Effector memory CD4-positive, alpha-beta T cell (primary cell): ENCODE results near the gene RALGPS1.

ENCODE experiments used
- DNase-seq, 3 donors: peaks; one replicate each; pipeline ENCODE4 v3.0.0-alpha.2; 2020
- H3K27ac ChIP-seq: 2 replicates; pipeline ENCODE4 v1.7.0; 2013; ENCODE audit warnings: mild to moderate bottlenecking, low read length, moderate library complexity; ENCODE audit not compliant: insufficient read depth, poor library complexity, severe bottlenecking
- H3K27me3 ChIP-seq: replicated peaks from 2 replicates; pipeline ENCODE4 v1.7.0; 2013; ENCODE audit warnings: mild to moderate bottlenecking, low read length; ENCODE audit not compliant: insufficient read depth, control insufficient read depth, poor library complexity, severe bottlenecking
- H3K36me3 ChIP-seq: 2 replicates; pipeline ENCODE4 v1.7.0; 2013; ENCODE audit warnings: mild to moderate bottlenecking, low read length, moderate library complexity; ENCODE audit not compliant: control insufficient read depth, insufficient read depth
- H3K4me1 ChIP-seq: 2 replicates; pipeline ENCODE4 v1.7.0; 2013; ENCODE audit warnings: low read length, mild to moderate bottlenecking; ENCODE audit not compliant: control insufficient read depth, insufficient read depth, poor library complexity, severe bottlenecking
- H3K4me3 ChIP-seq: 2 replicates; pipeline ENCODE4 v1.7.0; 2013; ENCODE audit warnings: low read length, low read depth, mild to moderate bottlenecking; ENCODE audit not compliant: insufficient read depth, poor library complexity, severe bottlenecking
- H3K9me3 ChIP-seq: 2 replicates; pipeline ENCODE4 v1.7.0; 2013; ENCODE audit warnings: mild to moderate bottlenecking, low read length, moderate library complexity; ENCODE audit not compliant: control insufficient read depth

The RALGPS1 gene

GRCh38 chr9:127199001-127199791, 284.6 kb downstream of the RALGPS1 start:
- DNase-seq, result peak; percentile 47 to 69 (median 48)
- Histone ChIP-seq H3K27me3 (no peaks in the 10 kb centered on the region), H3K4me3 (no peak overlapping the region)

DNA sequence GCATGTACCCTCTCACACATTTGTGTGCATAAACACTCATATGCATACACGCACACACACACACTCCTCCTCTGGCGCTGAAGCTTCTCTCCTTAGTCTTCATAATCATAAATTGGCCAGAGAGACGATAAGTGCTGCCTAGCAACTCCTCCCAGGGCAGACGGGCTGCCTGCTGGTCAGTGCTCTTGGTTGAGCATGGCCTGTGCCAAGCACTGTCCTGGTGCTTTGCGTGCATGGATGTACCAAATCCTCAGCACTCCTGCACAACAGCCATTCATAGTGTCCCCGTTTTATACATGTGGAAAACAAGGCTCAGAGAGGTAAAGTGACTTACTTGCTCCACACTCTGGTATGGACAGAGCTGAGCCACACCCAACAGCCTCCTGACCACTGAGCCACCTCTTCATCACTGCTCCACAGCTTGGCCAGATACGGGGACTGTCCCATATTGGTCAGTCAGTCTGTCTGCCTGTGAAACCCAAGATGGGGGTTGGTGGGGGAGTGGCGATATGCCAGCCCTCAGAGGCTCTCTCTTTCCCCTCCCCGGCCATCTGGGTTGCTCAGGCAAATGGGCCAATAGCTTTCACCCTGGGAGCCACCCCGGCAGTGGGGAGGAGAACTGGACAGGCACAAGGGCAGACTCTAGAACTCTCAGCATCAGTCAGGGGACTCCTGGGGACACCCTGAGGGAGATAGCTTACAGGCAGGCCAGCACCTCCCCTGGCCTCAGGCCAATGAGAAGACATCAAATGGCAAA, 285.7 kb downstream of the RALGPS1 start:
- no peaks in the 10 kb centered on the region for H3K9me3 ChIP-seq

More at GRCh38 chr9:127199001-127199791, 284.6 kb downstream of the RALGPS1 start:
- Histone ChIP-seq H3K36me3 (no peaks in the 10 kb centered on the region), H3K9me3 (no peaks in the 10 kb centered on the region), H3K27ac (no peak overlapping the region), H3K4me1 (peaks cover 5% of the 10 kb centered on the region)

DNA sequence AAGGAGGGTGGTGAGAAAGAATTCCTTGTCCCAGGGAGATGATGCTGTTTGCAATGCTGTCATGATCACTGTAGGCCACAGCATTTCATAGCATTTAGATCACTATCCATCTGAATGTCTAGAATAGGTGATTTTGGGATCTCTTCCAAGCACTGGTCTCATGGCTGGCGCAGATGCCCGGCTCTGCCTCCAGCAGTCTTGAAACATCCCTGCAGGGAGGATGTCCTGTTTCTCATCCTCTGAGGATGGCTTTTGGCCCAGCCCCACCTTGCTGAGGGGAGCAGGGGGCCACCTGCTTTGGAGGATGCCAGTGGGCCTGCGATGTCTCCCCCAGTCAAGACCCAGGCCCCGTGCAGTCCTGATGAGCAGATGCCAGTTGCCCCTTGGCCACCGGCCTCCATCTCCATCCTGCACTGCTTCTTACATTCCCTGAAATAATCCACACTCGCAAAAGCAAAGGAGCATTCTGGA, 286.5 kb downstream of the RALGPS1 start:
- Histone ChIP-seq H3K36me3 (no peaks in the 10 kb centered on the region), H3K27me3 (no peaks in the 10 kb centered on the region), H3K9me3 (no peaks in the 10 kb centered on the region), H3K4me1 (peaks cover 5% of the 10 kb centered on the region), H3K27ac (no peak overlapping the region), H3K4me3 (no peak overlapping the region)
- DNase-seq, result no peak

More for the DNA sequence above, 285.7 kb downstream of the RALGPS1 start:
- H3K4me1 ChIP-seq, result peaks cover 5% of the 10 kb centered on the region
- H3K27me3 ChIP-seq, result no peaks in the 10 kb centered on the region
- H3K36me3 ChIP-seq, result no peaks in the 10 kb centered on the region
- no peak overlapping the region for H3K27ac ChIP-seq
- no peak for DNase-seq
- no peak overlapping the region for H3K4me3 ChIP-seq

- H3K4me3 ChIP-seq, result no peak overlapping the region
- H3K36me3 ChIP-seq, result no peaks in the 10 kb centered on the region
- H3K9me3 ChIP-seq, result no peaks in the 10 kb centered on the region
- H3K27me3 ChIP-seq, result no peaks in the 10 kb centered on the region
- H3K27ac ChIP-seq, result no peak overlapping the region
- peaks cover 5% of the 10 kb centered on the region for H3K4me1 ChIP-seq
- DNase-seq, result no peak
These were observed 287.1 kb downstream of the RALGPS1 start for GRCh38 chr9:127201731-127202130.

- Histone ChIP-seq H3K9me3 (no peaks in the 10 kb centered on the region), H3K4me1 (peaks cover 5% of the 10 kb centered on the region), H3K27me3 (no peaks in the 10 kb centered on the region)
These were observed 288.0 kb downstream of the RALGPS1 start for GRCh38 chr9:127202461-127203169.

GRCh38 chr9:127203681-127204327, 289.2 kb downstream of the RALGPS1 start:
- Histone ChIP-seq H3K9me3 (no peaks in the 10 kb centered on the region), H3K36me3 (no peaks in the 10 kb centered on the region), H3K4me1 (peaks cover 4% of the 10 kb centered on the region), H3K4me3 (no peak overlapping the region), H3K27me3 (no peaks in the 10 kb centered on the region), H3K27ac (no peak overlapping the region)
- no peak for DNase-seq

More at GRCh38 chr9:127202461-127203169, 288.0 kb downstream of the RALGPS1 start:
- Histone ChIP-seq H3K4me3 (no peak overlapping the region), H3K36me3 (no peaks in the 10 kb centered on the region), H3K27ac (no peak overlapping the region)
- DNase-seq, result no peak

DNA sequence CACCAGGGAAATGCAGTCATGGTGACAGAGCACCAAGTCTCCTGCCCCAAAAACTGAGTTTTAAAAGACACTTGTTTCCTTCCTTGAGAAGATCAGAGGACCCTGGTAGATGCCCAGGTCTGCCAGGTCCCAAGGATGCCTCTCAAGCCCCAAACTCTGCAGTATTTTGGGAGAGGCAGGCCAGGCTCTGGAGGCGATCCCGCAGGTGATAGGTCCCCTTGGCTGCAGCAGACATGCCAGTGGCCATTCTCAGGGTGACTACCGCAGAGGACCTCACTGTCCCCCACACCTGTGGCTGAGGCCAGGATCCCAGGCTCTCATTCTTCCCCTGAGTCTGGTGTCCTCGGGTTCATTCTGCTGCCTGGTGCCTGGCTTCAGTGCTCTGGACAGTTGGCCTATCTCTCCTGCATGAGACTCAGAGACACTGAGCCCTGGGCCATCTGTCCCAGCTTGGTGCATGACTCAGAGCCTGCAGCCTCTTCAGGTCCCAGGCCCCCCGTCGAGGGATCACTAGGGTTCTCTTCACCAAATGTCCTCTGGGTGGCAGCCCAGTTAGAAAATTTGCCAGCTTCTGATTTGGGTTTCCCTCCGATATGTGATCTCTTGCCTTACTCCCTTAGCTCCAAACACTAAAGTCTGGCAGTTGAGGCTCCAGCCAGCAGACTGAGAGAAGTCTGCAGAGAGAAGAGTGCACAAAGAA, 290.3 kb downstream of the RALGPS1 start:
- no peaks in the 10 kb centered on the region for H3K9me3 ChIP-seq

DNA sequence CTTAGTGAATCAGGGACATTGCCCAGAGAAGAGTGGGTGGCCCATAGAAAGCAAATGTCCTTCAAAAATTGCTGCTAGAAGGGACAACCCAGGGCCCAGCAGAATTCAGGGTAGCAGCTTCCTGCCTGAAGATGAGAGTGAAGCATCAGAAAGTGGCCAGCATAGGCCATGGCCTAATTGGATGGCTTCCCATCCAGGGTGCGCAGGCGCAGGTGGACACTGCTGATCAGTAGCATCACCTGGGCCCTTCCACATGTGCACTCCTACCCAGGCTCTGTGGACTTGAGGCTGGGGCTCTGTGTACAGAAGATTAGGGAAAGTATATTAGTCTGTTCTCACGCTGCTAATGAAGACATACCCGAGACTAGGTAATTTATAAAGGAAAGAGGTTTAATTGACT, 291.4 kb downstream of the RALGPS1 start:
- Histone ChIP-seq H3K36me3 (no peaks in the 10 kb centered on the region), H3K9me3 (no peaks in the 10 kb centered on the region), H3K27ac (no peak overlapping the region), H3K27me3 (no peaks in the 10 kb centered on the region), H3K4me3 (no peak overlapping the region), H3K4me1 (no peaks in the 10 kb centered on the region)
- no peak for DNase-seq

More for the DNA sequence above, 290.3 kb downstream of the RALGPS1 start:
- no peaks in the 10 kb centered on the region for H3K27me3 ChIP-seq
- no peak overlapping the region for H3K4me3 ChIP-seq
- no peaks in the 10 kb centered on the region for H3K4me1 ChIP-seq
- H3K36me3 ChIP-seq, result no peaks in the 10 kb centered on the region
- no peak for DNase-seq
- no peak overlapping the region for H3K27ac ChIP-seq

DNA sequence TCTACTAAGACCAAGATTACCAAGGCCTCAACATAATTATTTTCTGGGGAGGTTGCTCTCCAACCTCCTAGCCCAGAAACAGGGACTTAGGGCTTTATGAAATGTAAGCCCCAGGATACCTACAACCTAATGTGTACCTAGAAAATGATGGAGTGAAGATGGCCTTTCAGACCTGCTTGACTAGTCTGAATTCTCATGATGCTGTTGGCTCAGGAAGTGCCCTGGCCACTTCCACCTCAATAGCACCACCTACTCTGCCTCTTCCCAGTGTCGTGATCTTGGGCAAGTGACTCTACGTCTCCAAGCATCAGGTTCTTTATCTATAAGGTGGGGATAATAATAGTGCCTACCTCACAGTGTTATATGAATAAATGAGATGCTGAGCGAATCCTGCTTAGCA, 292.1 kb downstream of the RALGPS1 start:
- no peak for DNase-seq
- no peaks in the 10 kb centered on the region for H3K27me3 ChIP-seq
- H3K9me3 ChIP-seq, result no peaks in the 10 kb centered on the region
- H3K36me3 ChIP-seq, result no peaks in the 10 kb centered on the region
- H3K4me3 ChIP-seq, result no peak overlapping the region
- no peak overlapping the region for H3K27ac ChIP-seq
- no peaks in the 10 kb centered on the region for H3K4me1 ChIP-seq
